Activated CD8-positive, alpha-beta memory T cell treated with anti-CD3 and anti-CD28 coated beads for 4 hours (primary cell): ENCODE measurements around the gene KCNMA1.
"Not testable (repeated sequence)": the region's sequence is repeated elsewhere in the genome, so short reads cannot be mapped to it uniquely, and the experiment has no call there.

Source experiments
- DNase-seq, 2 donors: peaks; one replicate each; pipeline ENCODE4 v3.0.0-alpha.2; 2020; ENCODE audit warnings: low read depth in 2 of 2

KCNMA1 gene

DNA sequence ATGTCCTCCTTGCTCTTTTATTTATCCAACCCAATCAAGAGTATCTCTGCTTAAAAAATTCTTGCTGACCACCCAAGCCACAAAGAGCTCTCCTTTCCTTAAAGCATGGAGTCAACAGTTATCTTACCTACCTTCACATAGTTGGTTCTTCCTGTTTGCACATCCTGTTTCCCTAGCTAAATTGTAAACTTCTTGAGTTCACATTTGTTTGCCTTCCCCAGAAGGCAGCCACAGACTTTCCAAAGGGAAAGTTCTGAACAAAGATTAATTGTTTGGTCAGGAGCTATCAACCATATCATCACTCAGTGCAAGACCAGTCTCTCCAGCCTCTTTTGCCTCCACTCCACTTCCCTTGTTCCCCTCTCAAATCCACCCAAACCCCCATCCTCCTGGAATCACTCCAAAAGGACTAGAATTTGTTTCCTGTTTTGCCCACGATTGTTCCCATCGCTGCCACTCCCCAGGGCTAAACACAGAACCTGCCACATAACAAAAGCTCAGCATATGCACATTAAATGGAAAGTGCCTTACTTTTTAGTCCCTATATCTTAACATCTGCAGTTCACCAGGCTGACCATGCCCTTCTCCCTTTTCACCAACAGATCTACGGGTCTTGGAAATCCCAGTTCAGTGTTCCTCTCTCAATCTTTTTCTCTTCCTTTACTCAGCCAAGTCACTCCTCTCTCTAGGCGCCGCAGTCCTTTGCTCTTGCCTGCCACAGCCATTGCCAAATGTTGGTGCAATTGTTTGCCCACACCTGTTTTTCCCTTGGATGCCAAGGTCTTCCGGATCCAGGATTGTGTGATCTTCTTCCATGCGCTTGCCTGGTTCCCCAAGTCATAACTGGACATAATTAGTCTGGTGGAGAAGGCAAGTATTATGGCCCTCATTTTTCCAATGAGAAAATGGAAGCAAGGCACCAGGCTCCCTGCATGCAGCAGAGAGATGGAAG, 265.5 kb downstream of the KCNMA1 start:
- DNase-seq, result no peak

DNA sequence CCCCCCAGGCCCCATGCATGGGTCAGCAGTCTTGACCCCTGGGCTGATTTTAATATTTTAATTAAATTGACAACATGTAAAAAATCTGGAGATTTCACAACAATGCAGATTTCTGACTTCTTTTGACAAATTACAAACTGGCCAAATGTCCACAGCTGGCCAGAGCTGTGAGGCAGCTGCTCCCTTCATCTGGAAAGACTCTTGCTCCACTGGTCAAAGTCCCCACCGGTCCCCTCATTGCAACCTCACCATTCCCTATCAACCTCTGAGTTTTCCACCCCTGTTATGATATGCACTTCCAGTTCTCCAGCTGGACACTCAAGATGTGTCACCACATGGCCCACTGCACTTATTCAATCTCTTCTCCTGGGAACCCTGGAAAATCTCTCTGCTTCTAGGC, 266.2 kb downstream of the KCNMA1 start:
- DNase-seq, result no peak

DNA sequence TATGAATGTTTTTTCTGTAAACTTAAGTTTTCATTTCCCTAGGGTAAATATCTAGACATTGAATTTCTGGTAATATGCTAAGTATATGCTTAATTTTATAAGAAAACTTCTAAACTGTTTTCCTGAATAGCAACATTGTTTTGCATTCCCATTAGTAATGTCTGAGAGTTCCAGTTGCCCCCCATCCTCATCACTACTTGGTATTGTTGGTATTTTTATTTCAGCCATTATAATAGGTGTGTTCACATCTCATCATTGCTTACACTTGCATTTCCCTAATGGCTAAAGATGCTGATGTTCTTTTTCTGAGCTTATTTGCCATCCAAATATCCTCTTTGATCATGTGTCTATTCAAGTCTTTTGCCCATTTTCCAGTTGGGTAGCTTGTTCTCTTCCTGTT, 269.6 kb downstream of the KCNMA1 start:
- DNase-seq, result no peak

DNA sequence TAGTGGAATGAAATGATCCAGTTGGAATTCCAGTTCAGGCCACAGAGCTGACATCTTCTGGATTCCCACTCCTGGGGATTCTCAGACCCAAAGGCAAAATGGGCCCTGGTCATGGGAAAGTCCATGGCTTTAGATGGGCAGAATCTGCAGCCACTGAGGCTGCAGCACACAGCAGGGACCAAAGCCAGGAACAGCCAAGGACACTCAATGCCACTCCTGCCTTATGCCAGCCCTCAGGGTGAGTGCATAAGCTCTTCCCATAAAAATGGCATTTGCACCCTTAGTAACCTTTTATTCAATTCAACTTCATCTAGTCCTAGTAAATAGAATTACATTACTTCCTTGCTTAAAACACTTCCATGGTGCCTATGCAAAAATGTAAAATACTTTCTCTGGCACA, 274.4 kb downstream of the KCNMA1 start:
- no peak for DNase-seq

DNA sequence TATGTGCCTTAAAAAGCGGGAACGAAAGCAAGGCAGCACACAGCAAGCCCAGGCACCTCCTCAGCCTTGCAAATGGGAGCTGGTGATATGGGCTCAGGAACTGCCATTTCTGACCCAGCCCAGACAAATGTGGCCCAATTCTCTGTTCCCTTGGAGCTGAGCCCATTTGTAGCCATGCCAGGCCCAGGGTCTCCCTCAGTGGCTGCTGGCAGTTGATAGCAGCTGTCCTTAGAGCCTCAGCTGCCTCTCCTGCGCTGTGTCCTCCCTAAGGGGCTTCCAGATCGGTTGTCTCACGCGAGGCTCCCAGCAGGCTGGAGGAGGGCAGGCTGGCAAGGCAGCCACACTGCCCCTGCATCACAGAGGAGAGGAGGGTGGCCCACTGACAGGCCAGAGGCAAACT, 275.8 kb downstream of the KCNMA1 start:
- DNase-seq, result no peak

DNA sequence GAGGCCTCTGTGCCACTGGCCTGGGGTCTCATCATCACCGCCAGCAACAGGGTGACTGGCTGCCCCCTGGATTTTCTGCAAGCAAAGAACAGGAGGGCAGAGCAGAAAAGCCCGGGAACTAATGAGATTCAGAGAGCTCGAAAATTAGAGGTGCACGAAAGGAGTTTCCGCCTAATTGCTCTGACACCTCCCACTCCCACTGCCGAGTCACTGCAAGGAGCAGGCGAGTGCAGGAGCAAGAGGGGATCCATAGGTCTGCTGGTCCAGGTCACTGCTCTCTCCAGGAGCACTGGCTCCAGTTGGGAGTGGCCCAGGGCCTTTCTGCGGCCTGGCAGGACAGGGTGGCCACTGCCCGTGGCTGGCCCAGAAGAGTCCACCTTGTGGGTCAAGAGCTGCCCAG, 276.2 kb downstream of the KCNMA1 start:
- no peak for DNase-seq

DNA sequence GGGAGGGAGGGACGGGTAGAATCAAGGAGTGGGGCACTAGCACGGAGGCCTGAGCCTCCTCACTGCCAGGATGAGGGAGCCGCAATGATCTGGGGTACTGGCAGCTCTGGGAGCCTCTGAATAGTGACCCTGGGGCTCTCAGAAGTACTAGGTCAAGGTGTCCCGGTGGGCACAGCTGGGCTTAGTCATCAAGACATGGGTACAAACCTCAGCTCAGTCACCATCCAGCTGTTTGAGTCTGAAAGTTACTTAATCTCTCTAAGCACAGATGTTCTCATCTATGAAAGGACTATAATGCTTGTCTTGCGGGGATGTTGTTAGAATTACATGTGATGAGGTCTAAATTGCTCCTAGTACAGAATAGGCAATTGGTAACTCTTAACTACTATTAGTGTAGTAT, 276.8 kb downstream of the KCNMA1 start:
- no peak for DNase-seq

DNA sequence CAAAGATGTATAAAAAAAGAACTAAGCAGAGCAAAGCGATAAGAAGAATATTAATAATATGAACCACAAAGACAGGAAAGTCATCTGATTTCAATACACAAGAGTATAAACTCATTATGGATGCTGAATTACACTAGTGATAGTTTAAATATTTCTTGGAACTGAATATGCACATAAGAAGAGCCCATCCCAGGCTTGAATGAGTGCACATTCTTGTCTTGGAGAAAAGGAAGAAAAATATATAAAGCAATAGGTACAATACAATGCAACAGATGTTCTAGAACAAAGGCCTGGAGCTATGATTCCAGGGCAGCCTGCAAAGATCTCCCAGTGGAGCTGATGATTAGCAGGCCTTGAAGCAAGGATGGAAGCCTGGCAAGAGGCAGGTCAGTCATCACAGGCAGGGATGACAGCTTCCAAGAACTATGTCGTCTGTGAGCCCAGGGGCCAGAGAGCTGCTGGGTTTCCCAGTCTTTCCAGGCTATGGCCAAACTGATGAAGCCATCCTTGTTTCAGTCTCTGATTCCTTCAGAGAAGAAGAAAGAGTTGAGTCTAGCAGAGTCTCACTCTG, 277.6 kb downstream of the KCNMA1 start:
- no peak for DNase-seq

DNA sequence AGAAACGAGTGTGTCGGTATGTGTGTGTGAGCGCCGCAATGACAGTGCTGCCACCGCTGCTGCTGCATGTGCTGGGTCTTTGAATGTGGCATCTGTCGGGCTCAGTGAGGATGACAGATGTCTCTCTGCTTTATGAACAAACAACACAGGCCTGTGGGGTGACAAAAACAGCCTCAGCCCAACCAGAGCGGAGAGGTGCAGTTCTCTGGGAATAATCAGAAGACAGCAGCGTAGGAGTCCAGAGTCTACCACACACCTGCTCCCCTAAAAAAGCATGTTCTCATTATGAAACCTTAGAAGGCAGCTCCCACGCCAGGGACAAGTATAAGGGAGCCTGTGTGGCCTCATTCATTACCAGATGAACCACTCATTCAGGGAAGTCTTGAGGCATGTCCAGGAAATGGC, 278.3 kb downstream of the KCNMA1 start:
- DNase-seq, result no peak

DNA sequence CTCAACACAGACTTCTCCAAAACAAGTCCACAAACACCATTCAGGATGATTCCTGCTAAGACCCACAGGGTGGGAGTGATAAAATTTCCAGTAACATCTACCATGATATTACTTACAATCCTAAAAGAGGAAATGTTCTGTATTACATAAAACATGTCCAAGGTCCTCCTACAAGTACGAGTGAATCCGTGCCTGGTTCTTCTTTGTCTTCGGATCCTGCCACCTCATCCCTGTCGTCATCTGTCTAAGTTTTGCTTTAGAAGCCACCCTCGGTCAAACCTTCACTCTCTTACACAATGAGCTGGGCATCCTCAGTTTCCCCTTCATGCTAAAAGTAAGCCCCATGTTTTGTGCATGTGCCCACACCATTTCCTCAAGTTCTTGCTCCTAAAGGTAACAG, 279.0 kb downstream of the KCNMA1 start:
- DNase-seq, result no peak

DNA sequence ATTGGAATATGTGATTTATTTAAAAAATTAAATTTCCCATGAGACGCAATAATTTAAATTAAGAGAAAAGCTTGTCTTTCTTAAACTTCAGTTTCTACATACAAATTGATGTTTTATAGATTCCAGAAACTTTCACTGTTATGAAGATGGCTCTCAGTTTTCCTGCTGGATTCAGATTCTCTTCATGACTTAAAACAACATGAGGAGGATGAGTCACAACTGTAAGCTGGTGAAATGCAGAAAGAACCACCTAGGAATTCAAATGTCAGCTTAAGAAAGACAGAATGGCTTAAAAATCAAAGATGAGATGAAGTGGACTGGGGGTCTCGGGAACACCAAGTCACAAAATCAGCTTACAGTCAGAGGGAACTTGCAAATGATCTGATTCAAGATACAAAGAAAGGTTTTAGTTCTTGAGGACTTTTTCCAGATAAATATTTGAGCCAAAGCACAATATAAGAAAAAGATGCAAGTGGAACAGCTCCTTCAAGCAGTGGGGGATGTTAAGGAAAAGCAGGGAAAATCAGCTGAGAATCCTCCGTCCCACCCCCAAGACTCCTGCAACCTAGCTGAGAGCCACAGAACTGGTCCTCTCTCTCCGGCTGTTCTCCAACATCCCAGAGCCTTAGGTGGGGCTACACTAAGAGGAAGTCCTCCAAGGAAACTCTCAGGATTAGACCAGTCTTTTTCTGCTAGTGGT, 279.8 kb downstream of the KCNMA1 start:
- no peak for DNase-seq

DNA sequence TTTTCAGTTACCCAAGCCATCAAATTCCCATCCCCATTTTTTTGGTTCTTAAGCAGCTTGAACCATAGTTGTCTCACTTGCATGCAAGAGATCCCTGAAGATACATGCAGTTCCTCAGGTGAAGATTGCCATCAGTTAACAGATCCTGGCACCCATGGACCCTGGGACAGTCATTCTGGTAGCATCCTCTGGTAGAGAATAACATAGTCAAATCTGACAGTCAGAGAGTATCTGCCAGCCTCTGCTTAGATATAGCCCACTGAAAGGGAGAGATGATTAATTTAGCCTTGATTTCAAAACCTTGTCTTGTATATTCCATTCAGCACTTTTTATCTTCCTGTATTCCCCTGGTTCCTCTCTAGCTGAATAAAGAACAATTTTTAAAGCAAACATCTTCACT, 280.4 kb downstream of the KCNMA1 start:
- DNase-seq, result no peak

DNA sequence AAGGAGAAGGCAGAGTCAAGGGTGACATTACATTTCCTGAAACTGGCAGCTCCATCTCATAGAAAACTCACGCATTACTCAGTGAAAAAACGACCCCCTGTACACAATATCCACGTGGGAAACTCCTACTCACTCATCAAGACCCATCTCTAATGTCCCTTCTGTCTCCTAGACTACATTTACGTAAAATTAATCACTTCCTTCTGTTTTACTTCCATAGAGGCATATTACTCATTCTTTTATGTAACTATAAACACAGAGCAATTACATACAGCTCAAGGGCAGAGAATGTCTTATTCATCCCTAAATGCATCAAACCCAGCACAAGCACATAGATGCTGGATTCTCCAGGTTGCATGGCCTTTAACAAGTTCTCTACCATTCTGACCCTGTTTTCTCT, 281.8 kb downstream of the KCNMA1 start:
- no peak for DNase-seq

DNA sequence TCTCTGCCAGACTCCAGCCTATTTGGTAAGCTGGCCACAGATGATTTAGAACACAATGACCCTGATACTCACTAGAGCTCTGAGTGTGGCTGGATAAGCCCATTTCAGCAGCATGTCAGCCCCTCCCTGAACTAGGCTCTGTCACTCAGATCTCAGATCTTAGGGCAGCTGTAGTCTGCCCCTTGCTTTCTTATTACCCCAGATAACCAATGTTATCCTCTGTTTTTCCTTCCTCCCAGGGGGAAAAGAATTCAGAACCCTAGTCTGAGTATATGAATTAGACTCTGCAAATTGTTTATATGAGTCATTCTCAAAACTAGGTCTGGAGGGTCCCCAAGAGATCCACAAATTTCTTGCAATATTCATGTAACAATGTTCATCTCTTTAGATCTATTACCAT, 286.2 kb downstream of the KCNMA1 start:
- no peak for DNase-seq

DNA sequence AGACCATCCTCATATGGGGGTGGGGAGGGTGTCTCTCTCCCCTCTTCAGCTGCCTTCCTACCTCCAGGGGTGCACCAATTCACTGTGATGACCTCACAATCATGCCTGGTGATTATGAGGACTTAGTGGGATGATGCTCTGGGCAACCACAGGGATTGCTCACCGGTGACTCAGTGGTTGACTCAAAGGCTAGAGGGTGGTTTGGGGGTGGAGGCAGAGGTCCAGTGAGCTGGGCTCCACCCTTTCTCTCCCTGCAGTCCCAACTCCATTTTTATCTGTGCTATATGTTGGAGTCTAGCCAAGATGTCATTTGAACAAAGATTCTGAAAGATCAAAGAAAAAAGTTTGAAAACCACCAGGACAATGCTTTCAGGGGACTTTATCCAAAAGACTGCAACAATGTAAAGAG, 286.9 kb downstream of the KCNMA1 start:
- no peak for DNase-seq

DNA sequence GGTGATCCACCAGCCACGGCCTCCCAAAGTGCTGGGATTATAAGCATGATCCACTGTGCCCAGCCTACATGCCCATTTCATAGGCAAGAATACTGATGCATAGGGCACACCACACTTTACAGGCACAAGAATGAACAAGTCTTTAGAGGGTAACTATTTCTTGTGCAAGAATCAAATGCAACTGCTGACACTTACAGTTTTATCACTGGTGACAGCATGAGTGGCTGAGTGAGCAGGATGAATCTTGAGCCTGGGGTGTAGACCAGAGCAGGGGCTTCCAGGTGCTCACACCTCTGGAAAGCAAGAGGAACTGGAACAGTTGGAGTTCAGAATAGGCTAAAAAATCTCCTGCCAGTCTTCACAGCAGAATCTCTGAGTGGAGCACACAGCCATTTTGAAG, 287.5 kb downstream of the KCNMA1 start:
- DNase-seq, result no peak

DNA sequence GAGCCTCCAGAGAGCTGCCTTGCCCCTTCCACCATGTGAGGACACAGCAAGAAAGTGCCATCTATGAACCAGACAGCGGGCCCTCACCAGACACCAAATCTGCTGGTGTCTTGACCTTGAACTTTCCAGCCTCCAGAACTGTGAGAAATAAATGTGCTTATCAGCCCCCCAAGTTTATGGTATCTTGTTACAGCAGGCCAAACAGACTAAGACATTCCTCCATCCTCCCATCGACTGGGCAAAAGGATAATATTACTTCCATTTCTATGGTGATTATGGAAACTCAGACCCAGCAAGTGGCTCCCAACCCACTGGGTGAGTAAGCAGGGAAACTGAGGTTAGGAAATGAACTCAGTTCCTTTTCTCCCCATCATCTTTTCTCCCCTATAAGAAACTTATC, 288.4 kb downstream of the KCNMA1 start:
- no peak for DNase-seq

DNA sequence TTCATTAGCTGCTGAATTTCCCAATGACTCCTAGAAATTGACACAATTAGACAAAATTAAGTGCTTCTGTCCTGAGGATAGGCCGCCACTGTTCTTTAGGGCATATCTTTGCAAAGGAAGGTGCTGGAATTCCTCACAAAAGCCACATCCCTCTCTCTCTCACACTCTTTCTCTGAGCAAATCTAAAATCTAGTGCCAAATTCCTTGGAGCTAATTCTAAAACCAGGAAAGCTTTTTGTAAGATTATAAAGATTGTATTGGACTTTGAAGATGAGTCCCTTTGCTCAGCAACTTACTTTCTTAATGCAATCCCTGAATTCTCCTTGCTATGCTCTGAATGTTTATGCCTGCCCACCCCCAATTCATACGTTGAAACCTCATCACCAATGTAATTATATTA, 288.9 kb downstream of the KCNMA1 start:
- DNase-seq, result no peak

DNA sequence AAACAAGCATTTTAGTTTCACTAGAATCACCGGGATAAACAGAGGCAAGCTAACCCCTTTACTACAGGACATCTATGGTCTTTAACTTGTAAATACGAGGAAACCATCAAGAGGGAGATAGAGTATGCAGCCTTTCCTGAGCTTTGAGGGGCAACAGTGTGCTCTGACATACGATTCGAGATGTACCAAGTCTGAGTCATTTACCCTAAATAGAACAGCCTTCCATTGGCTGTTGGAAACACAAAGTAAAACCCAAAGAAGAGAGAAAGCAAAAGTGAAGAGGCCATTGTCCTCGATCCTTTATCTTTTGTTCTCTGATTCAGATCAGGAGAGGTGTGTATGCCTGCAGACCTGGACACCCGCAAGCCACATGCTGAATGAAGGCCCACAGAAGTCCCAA, 289.5 kb downstream of the KCNMA1 start:
- DNase-seq, result no peak

DNA sequence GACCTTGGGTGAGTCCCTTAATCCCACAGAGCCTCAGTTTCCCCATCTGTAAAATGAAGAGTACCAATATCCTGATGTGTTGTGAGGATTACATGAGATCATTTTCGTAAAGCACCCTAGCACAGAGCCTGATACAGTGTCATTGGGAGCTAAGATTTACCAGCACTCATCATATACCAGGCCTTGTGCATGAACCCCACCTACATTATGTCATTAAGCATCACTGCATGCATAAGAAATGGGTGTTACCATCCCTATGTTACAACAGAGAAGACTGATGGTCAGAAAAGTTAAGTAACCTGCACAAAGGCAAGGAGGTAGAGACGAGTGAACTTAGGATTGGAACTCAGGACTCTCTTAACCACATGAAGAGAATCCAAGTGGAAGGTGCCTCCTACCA, 290.6 kb downstream of the KCNMA1 start:
- no peak for DNase-seq

DNA sequence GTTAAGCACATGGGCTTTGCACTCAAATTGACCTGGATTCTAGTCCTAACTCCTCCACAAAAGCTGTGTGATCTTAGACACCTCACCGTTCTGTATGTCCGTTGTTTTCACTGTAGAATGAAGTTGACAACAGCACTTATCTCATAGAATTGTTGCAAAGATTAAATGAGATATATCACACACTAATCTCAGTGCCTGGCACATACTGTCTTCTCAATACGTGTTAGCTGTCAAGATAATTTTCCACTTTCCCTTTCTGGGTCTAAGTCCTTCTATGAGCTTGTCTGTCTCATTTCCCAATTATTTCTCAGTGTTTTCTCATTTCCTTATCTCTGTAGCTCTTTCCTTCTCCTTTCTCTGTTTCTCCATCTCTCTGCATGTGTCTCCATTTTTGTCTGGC, 296.6 kb downstream of the KCNMA1 start:
- DNase-seq, result no peak

DNA sequence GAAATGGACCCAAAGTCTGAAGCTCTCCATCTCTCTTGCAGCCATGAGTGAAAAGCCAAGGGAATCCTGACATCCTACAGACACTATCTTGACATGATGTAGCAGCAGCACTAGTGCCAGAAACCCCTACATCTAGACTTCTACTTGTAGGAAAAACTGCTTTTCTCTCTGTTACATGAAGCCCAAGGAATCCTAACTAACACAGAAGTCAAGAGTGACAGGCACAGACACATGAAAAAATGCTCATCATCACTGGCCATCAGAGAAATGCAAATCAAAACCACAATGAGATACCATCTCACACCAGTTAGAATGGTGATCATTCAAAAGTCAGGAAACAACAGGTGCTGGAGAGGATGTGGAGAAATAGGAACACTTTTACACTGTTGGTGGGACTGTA, 297.7 kb downstream of the KCNMA1 start:
- DNase-seq, result not testable (repeated sequence)

DNA sequence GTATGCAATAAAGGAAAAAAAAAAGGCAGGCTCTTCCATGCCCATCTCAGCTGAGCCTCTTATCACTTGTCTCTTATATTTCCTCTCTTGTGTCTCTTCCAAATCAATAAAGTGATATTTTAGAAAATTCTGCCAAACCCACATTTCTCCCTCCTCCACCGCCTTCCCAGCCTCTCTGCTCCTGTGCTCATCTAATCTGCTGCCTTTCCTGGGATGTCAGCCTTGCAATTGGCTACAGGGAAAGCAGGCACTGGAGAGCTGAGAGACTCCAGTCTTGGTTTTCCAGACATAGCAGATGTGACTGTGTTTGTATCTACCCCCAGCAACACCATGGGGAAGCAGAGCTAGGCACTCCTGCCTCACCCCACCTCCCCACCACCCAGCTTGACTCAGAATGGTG, 298.4 kb downstream of the KCNMA1 start:
- no peak for DNase-seq
